A172 (cell line): ENCODE measurements around the gene LZTR1. TPM values are rescaled to one million over a fixed set of nuclear protein-coding genes. Genes with fewer than 3 reads are reported as not detected.
"Not testable (repeated sequence)": the region's sequence is repeated elsewhere in the genome, so short reads cannot be mapped to it uniquely, and the experiment has no call there.

Experiments
- DNase-seq: peaks from one replicate; pipeline ENCODE4 v3.0.0-alpha.2; 2015; ENCODE audit warnings: low spot score
- total RNA-seq: library from RNA; depleted of rRNA; stranded (reverse); fragments of >200 nt; shearing (Covaris generic); gene quantifications from 2 replicates; pipeline ENCODE4 v1.2.3, GENCODE V29; 2014; rRNA removed

The LZTR1 gene
- total RNA-seq, 1 experiment from 2014 or later, result 18.9 TPM

GRCh38 chr22:21032868-21033688 lies 51.0 kb downstream of the LZTR1 start:
- no peak for DNase-seq

DNA sequence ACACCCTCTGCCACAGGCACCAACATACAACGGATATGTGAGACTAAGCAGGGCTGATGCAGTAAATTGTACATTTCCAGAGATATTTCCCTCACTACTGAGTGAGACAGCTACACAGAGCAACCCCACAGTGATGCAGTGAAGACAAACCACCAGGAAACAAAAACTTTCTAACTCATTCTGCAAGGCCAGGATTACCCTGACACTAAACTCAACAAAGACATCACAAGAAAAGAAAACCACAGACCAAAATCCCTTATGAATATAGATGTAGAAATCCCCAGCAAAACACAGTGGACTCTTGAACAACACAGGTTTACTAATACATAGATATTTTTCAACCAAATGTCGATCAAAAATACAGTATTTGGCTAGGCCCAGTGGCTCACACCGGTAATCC lies 51.8 kb downstream of the LZTR1 start:
- DNase-seq, result no peak

- no peak for DNase-seq
Measured at GRCh38 chr22:21034989-21035388, 52.9 kb downstream of the LZTR1 start.

DNA sequence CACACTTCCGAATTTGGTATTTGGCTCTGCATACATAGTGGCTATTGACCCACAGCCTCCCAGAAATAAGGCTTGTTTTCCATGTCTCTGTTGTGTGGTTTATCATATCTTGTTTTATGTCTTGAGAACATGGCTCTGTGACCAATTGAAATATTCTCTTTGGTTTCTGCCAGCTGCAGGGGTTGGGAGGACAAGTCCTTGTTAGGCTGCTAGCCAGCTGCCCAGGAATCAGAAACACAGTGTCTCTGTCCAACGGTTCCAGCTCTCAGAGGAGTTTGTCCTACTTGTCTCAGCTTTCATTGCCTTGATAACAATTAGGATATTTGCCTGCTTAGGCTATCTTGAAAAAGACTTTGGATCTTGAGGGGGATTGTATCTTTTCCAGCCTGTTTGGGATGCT lies 56.3 kb downstream of the LZTR1 start:
- DNase-seq, result no peak

DNA sequence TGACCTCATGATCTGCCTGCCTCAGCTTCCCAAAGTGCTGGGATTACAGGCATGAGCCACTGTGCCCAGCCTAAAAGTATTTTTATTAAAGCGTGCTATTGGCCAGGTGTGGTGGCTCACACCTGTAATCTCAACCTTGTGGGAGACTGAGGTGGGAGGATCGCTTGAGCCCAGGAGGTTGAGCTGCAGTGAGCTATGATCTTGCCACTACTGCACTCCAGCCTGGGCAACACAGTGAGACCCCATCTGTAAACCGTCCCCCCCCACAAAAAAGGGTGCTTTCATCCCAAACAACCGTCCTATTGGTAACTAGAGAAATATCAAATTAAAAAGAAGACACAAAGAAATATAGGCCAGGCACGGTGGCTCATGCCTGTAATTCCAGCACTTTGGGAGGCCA lies 57.1 kb downstream of the LZTR1 start:
- not testable (repeated sequence) for DNase-seq

- peak; percentile 27 for DNase-seq
Measured at GRCh38 chr22:21041937-21042336, 59.8 kb downstream of the LZTR1 start.

DNA sequence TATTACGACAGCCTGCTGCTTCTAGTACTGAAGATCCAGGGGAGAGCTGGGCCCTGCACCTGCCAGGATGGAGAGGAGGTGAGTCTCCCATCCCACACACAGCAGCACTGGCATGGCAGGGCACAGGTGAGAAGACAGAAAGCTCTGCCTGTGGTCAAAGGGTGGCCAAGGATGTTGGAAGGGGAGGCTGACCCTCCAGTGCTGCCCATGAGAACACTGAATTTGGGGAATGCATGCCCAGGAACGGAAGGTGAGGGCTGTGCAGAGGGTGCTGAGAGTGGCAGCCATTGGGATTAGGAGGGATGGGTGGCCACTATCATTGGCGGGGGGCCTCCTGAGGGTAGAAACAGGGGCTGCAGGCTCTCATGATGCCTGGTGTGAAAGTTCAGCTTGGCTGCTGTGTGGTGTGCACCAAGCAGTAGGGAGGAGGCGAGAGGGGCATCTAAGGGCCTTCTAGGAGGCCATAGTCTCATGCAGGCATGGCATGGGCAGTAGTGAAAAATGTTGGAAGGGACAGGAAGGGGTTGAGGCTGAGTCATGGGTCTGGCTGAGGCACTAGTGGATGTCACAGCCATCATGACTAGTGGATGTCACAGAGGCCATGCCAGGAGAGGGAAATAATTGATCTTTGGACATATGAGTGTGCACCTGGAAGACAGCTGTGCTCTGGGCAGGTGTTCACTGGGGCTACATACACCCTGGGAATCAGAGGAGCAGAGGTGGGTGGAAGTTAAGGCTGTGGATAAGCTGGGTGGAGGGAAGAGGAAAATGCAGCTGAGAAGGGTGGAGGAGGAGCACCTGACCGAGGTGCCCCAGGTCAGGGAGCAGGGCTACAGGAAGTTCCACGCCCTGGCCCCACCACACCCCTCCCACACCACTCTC lies 61.1 kb downstream of the LZTR1 start:
- peak; percentile 52 for DNase-seq

DNA sequence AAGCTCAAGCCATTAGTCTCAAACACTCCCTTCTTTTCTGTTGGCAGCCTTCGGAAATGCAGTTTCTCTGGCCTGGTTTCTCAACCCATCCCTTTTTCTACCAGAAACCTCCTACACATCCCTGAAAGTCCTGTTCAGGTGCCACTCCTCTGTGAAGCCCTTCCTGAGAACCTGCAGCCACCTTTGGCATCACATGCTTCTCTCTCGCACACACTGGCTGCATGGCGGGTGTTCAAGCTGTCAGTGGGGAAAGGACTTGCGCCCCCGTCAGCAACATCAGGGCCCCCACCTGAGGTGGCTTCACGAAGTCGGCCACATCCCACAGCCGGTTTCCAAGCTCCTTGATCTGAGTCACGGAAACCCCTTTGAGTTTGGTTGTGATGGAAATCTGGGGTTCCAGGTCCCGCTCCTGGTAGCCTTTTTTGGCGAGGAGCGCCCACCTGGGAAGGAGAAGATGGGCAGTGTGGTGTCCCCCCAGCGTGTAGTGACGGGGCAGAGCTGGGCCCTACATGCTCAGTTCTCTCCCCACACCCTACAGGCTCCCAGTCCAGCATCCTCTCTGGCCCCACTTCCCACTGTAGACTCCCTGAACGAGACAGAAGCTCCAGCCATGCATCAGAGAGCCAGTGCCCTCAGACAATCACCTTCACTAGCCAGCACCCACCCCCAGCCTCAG lies 61.9 kb downstream of the LZTR1 start:
- DNase-seq, result no peak

- peak; percentile 48 for DNase-seq
Measured at GRCh38 chr22:21044931-21045584, 63.0 kb downstream of the LZTR1 start.

- peak; percentile 67 for DNase-seq
Measured at GRCh38 chr22:21045585-21046294, 63.6 kb downstream of the LZTR1 start, which contains the start of gene LRRC74B. LRRC74B (plus strand) TSS chr22:21045946; CDS start chr22:21045987, 41 bp downstream.

GRCh38 chr22:21047035-21047661 lies 65.1 kb downstream of the LZTR1 start:
- no peak for DNase-seq

GRCh38 chr22:21047730-21048129 lies 65.6 kb downstream of the LZTR1 start:
- DNase-seq, result no peak

GRCh38 chr22:21048448-21048847 lies 66.4 kb downstream of the LZTR1 start:
- not testable (repeated sequence) for DNase-seq

Other genes with a start within 250 kb of the LZTR1 start
- not detected in 2 replicates for gene SERPIND1, start 208.2 kb upstream of the LZTR1 start, total RNA-seq
- 25.7 and 31.8 TPM in 2 replicates for gene PI4KA, start 123.5 kb upstream of the LZTR1 start, total RNA-seq
- gene SNAP29, start 123.3 kb upstream of the LZTR1 start, total RNA-seq, result 10.6 and 15.0 TPM in 2 replicates
- 29.1 and 33.8 TPM in 2 replicates for gene CRKL, start 64.9 kb upstream of the LZTR1 start, total RNA-seq
- 1.4 TPM in 1 of 2 replicates, not detected in the other for gene AIFM3, start 15.0 kb upstream of the LZTR1 start, total RNA-seq
- gene THAP7, start 19.8 kb downstream of the LZTR1 start, total RNA-seq, result 46.9 and 49.0 TPM in 2 replicates
- gene P2RX6, start 32.9 kb downstream of the LZTR1 start, total RNA-seq, result 2.8 and 3.5 TPM in 2 replicates
- gene SLC7A4, start 50.3 kb downstream of the LZTR1 start, total RNA-seq, result not detected in 2 replicates
- 0.77 TPM in 1 of 2 replicates, not detected in the other for gene LRRC74B, start 63.6 kb downstream of the LZTR1 start, total RNA-seq